Choroid plexus epithelial cell (primary cell): ENCODE data around the gene NLGN2.
A peak's percentile ranks its signal among the peaks of the same experiment; 100 is the strongest.

ENCODE experiments used
- DNase-seq: peaks from one replicate; pipeline ENCODE4 v3.0.0-alpha.2; 2010; ENCODE audit warnings: low read depth
- H3K4me3 ChIP-seq: 2 replicates; pipeline ENCODE4 v1.5.1; 2011; ENCODE audit warnings: low read depth, mild to moderate bottlenecking, control low read depth, low read length, moderate library complexity
- TF ChIP-seq, protein P1 (sequence below): conservative IDR thresholded peaks from 2 replicates; pipeline ENCODE4 v1.5.1; 2011; ENCODE audit warnings: low read depth, mild to moderate bottlenecking, control low read depth, inconsistent platforms, low read length, moderate library complexity

NLGN2 gene

DNA sequence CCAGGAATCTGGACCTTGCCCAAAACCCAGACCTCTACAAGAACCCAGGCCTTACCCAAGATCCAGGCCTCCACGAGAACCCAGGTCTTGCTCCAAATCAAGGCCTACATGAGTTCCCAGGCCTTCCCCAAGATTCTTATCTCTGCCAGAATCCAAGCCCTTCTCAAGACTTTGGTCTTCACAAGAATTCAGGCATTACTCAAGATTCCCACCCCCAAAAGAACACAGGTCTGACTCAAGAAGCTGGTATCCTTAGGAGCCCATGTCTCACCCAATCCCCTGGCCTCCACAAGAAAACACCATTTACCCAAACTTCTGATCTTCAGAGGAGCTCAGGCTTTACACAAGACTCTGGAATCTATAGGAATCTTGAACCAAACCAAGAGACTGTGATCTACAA, 23.6 kb downstream of the NLGN2 start:
- DNase-seq: no peak
- TF ChIP-seq, protein P1, sequence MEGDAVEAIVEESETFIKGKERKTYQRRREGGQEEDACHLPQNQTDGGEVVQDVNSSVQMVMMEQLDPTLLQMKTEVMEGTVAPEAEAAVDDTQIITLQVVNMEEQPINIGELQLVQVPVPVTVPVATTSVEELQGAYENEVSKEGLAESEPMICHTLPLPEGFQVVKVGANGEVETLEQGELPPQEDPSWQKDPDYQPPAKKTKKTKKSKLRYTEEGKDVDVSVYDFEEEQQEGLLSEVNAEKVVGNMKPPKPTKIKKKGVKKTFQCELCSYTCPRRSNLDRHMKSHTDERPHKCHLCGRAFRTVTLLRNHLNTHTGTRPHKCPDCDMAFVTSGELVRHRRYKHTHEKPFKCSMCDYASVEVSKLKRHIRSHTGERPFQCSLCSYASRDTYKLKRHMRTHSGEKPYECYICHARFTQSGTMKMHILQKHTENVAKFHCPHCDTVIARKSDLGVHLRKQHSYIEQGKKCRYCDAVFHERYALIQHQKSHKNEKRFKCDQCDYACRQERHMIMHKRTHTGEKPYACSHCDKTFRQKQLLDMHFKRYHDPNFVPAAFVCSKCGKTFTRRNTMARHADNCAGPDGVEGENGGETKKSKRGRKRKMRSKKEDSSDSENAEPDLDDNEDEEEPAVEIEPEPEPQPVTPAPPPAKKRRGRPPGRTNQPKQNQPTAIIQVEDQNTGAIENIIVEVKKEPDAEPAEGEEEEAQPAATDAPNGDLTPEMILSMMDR: no peak
- no peak overlapping the region for H3K4me3 ChIP-seq

- no peak for DNase-seq
- TF ChIP-seq, protein P1: no peak
- no peak overlapping the region for H3K4me3 ChIP-seq
Measured at GRCh38 chr17:7432296-7432695, 24.7 kb downstream of the NLGN2 start.

- H3K4me3 ChIP-seq: peak overlapping the region; percentile 58
- TF ChIP-seq, protein P1: no peak
- DNase-seq: no peak
Measured at GRCh38 chr17:7435676-7436555, 28.3 kb downstream of the NLGN2 start.

- H3K4me3 ChIP-seq: peak overlapping the region; percentile 39
- TF ChIP-seq, protein P1: peak; percentile 47
- DNase-seq: peak; percentile 72
Measured at GRCh38 chr17:7436556-7437368, 29.1 kb downstream of the NLGN2 start.

- H3K4me3 ChIP-seq: peak overlapping the region; percentile 42
- DNase-seq: no peak
Measured at GRCh38 chr17:7437369-7437863, 29.8 kb downstream of the NLGN2 start.

GRCh38 chr17:7437950-7438614, 30.4 kb downstream of the NLGN2 start:
- no peak for DNase-seq
- TF ChIP-seq, protein P1: no peak
- H3K4me3 ChIP-seq: peak overlapping the region; percentile 42

More at GRCh38 chr17:7437369-7437863, 29.8 kb downstream of the NLGN2 start:
- TF ChIP-seq, protein P1: no peak
